A549 treated with CORT108297 at 1 μM for 4 hours (cell line): ENCODE results near the gene BEND3. TPM values are rescaled to one million over a fixed set of nuclear protein-coding genes. Genes with fewer than 3 reads are reported as not detected.

Experiments used
- total RNA-seq: library from RNA; stranded (reverse); fragments of 200-300 nt; extraction: Qiagen RNA extraction; gene quantifications from 5 replicates; pipeline ENCODE4 v1.2.3, GENCODE V29; 2022

The BEND3 gene
- 3.3 to 3.9 TPM (median 3.6 TPM) in 5 replicates for total RNA-seq

DNA sequence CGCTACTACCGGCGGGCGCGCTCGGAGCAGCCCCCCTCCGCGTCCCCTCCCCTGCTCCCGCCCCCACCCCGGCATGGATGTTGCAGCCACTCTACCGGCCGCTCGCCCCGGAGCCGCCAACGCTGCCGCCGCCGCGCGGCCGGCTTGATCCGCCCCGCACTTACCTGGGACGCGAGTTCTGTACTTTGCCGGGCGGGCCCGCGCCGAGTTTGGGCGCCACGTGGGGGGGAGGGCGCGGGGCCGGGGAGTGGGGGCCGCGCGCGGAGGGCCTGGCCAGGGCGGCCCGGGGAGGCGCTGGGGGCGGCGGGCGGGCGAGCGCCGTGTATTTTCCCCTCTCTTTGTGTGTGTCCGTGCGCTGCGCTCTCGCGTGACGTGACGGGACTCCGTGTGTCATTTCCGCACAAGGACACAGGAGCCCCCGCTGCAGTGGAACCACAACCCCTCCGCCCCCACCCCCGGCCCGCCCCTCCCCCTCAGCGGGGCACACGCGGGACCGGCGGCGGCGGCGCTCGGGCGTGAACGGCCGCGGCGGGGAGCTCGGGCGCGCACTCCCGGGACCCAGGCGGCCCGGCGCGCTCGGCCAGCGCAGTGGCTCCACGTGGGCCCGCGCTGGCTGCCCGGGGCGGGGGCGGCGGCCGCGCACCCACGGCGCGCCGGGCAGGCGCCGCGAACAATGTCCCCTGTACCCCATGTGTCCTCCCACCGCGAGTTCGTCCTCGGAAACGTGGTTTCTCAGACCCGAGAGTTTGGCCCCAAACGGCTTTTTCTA is at the start of gene BEND3:
Gene BEND3, minus strand, starts transcription at position 590 of the 769 bp plus-strand sequence. CDS start 16,230 bp downstream, outside the sequence.

Other genes starting within 250 kb of the BEND3 start
- gene CD24, start 140.8 kb downstream of the BEND3 start, total RNA-seq: 220 to 266 TPM (median 252 TPM) in 5 replicates
- gene MTRES1, start 87.3 kb downstream of the BEND3 start, total RNA-seq: 8.8 to 12.4 TPM (median 9.1 TPM) in 5 replicates